ENCODE results near the gene MGARP.

MGARP gene

DNA sequence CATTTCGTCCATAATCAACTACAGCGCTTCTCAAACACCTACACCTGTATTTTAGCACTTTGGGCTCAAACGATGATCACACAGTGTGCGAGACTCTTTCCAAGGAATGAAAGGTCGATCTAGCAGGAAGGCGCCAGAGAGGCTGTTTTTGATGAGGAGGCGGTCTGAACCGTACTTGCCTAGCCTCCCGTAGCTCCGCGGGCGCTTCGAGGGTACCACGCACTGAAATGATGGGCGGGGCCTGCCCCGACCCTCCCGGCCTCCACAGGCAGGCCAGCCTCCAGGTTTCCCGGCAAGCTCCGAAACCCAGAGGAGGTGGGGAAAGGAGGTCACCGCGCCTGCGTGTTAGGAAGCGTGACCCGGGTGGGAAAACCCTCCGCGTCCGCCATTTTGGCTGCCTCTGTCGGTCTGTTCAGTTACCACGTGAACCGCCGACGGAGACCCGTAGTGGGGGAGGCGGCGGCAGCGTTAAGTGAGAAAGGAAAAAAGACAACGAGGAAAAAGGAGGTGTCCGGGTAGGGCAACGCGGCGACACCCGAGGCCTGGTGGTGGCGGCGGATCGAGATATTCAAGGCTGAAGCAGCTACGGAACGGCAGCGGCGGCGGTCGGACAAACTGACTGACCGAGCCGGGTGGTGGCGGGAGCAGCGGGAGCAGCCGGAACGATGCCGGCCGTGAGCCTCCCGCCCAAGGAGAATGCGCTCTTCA is 21.2 kb upstream of the MGARP start, which contains the start of gene NAA15:
Gene NAA15 (plus strand): TSS at position 393 of the 708 bp plus-strand sequence. CDS start 273 bp downstream, at position 666.
- TF ChIP-seq, protein P1, sequence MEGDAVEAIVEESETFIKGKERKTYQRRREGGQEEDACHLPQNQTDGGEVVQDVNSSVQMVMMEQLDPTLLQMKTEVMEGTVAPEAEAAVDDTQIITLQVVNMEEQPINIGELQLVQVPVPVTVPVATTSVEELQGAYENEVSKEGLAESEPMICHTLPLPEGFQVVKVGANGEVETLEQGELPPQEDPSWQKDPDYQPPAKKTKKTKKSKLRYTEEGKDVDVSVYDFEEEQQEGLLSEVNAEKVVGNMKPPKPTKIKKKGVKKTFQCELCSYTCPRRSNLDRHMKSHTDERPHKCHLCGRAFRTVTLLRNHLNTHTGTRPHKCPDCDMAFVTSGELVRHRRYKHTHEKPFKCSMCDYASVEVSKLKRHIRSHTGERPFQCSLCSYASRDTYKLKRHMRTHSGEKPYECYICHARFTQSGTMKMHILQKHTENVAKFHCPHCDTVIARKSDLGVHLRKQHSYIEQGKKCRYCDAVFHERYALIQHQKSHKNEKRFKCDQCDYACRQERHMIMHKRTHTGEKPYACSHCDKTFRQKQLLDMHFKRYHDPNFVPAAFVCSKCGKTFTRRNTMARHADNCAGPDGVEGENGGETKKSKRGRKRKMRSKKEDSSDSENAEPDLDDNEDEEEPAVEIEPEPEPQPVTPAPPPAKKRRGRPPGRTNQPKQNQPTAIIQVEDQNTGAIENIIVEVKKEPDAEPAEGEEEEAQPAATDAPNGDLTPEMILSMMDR (IDR thresholded peaks at IDR 0.05; ENCODE audit: low read length, missing control alignments) = no peak
- peak within 1 kb of the TSS; percentile 90 for H3K4me3 ChIP-seq (replicated peaks; ENCODE audit: low read depth, low read length)
- DNase-seq (ENCODE audit: low read depth) = peak; percentile 98

DNA sequence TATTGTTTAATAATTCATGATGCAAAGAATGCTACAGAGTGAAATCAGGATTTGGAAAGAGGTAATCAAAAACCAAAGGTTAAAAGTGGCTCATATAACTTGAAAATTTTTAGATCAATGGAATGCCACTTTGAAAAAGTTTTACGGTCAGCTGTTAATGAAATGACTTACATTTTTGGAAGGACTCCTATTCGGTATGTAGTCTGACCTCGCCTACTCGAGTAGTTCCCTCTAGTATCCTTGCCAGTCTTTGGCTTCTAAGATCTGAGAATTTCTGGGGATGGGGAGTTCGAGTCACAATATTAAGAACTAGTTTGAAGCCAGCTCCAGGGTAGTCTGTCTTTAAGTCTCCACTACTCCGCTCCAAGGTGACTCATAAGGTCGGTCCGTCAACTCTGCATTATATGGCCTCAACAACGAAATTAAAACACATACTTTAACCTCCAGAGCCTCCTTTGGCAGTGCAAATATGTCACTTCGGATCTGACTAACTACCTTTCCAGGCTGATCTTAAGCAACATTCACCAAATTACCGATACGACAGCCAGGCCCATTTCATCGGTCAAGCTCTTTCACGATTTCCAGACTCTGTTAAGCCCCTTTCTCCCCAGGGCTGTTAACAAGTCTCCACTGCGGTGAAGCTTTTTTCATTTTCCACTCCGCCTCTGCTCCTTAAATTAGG is 20.5 kb upstream of the MGARP start:
- H3K4me3 ChIP-seq (replicated peaks; ENCODE audit: low read depth, low read length) = peak overlapping the region; percentile 90
- TF ChIP-seq, protein P1 (IDR thresholded peaks at IDR 0.05; ENCODE audit: low read length, missing control alignments) = no peak
- DNase-seq (ENCODE audit: low read depth) = peak; percentile 59

GRCh38 chr4:139299536-139299935 is 19.5 kb upstream of the MGARP start:
- TF ChIP-seq, protein P1 (IDR thresholded peaks at IDR 0.05; ENCODE audit: low read length, missing control alignments) = no peak
- no peak for DNase-seq (ENCODE audit: low read depth)
- peak overlapping the region; percentile 90 for H3K4me3 ChIP-seq (replicated peaks; ENCODE audit: low read depth, low read length)

DNA sequence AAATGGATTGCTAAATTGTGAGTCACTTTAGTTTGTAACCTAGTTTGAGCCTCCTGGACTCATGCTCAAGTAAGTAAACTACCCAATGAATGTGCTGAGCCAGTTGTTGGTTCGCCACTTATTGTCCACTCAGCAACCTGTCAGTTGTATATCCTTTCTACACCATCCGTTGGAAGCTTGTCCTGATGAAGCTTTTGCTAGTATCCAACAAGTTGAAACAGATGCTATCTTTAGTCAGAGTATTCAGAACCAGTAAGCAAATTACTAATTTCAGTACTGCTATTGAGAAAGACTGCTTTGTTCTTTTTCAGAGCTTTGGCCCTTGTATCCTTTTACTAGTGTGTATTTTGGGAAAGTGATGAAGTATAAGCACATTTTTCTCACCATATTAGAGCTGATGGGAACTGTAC is 17.0 kb upstream of the MGARP start:
- no peak overlapping the region for H3K4me3 ChIP-seq (replicated peaks; ENCODE audit: low read depth, low read length)
- DNase-seq (ENCODE audit: low read depth) = no peak
- TF ChIP-seq, protein P1 (IDR thresholded peaks at IDR 0.05; ENCODE audit: low read length, missing control alignments) = no peak

DNA sequence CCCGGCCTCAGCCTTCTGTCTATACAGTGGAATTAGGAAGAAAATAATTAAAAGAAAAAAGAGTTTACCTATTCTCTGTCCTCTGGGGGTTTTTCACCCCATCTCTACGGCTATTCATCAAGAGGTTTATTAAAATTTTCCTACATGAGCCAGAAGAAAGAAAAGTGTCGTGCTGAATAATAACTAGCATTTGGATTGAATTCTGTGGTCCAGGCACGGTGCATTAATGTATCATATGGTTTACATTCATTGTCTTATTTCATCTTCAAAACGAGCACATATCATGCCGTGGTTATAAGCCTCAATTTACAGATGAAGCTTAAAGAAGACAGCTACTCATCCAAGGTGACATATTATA is 15.9 kb upstream of the MGARP start:
- TF ChIP-seq, protein P1 (IDR thresholded peaks at IDR 0.05; ENCODE audit: low read length, missing control alignments) = no peak
- DNase-seq (ENCODE audit: low read depth) = no peak
- peak overlapping the region; percentile 77 for H3K4me3 ChIP-seq (replicated peaks; ENCODE audit: low read depth, low read length)

DNA sequence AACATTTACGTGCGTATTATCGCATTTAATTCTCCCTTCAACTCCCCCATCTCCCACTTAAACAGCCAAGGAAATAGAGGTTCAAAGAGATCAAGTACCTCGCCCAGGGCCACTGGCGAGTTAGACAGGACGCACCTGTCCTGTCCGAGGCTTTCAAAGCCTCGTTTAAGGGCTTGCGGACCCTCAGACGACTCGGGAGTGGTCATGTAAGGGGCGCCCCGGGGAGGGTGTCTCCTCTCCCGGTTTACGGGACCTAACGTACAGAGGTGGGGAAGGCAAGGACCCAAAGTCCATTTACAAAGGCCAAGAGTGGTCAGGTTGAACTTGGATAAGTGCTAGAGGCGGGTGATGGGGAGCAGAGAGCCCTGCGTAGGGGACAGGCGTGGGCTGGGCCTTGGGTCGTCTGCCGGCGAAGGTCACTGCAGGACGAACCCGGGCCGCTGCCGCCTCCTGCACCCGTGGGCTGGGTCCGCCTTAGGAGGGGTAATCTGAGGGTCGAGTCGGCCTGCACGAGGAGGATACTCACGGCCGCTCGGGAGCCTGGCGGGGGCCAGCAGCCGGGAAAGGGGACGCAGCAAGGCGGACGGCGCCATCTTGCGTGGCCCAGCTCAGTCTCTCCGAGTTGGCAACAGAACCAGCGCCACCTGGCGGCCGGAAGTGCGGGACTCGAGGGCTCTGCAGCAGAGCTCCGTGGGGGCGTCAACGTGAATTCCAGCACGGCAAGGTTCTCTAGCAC is 15.3 kb upstream of the MGARP start:
- H3K4me3 ChIP-seq (replicated peaks; ENCODE audit: low read depth, low read length) = peak overlapping the region; percentile 77
- TF ChIP-seq, protein P1 (IDR thresholded peaks at IDR 0.05; ENCODE audit: low read length, missing control alignments) = peak; percentile 85
- peak; percentile 94 for DNase-seq (ENCODE audit: low read depth)
